Keratinocyte (primary cell): ENCODE results near the gene LHX3. TPM values are rescaled to one million over a fixed set of nuclear protein-coding genes. Genes with fewer than 3 reads are reported as not detected.
A peak's percentile ranks its signal among the peaks of the same experiment; 100 is the strongest.

ENCODE experiments used
- DNase-seq: peaks from one replicate; pipeline ENCODE4 v3.0.0-alpha.2; 2011; ENCODE audit warnings: low read depth, missing footprints, low spot score
- FAIRE-seq: peaks from 2 replicates; lab custom pipeline; 2011; peaks lifted over from hg19 to GRCh38; lab: Jason Lieb, UNC
- H2AFZ ChIP-seq: 2 replicates; pipeline ENCODE4 v1.6.0; 2012; ENCODE audit warnings: low read length, control low read depth, inconsistent platforms; ENCODE audit not compliant: control insufficient read depth
- H3K27ac ChIP-seq: 2 replicates; pipeline ENCODE4 v1.5.1; 2011; ENCODE audit warnings: low read length; ENCODE audit not compliant: control insufficient read depth, insufficient read depth
- H3K27me3 ChIP-seq: 3 replicates; pipeline ENCODE4 v1.6.0; 2011; ENCODE audit warnings: low read length; ENCODE audit not compliant: control insufficient read depth, insufficient read depth; ENCODE audit errors: extremely low read depth
- H3K36me3 ChIP-seq, 2 experiments: 2 replicates in 1 of 2; 3 replicates in 1 of 2; pipeline ENCODE4 v1.5.1; 2011; ENCODE audit warnings: low read length in 2 of 2, mild to moderate bottlenecking in 1 of 2; ENCODE audit not compliant: control insufficient read depth in 2 of 2, insufficient read depth in 2 of 2; ENCODE audit errors: extremely low read depth in 1 of 2
- H3K4me1 ChIP-seq: 3 replicates; pipeline ENCODE4 v1.5.1; 2011; ENCODE audit warnings: low read length; ENCODE audit not compliant: control insufficient read depth, insufficient read depth; ENCODE audit errors: extremely low read depth
- H3K4me2 ChIP-seq: 3 replicates; pipeline ENCODE4 v1.6.0; 2011; ENCODE audit warnings: low read depth, low read length; ENCODE audit not compliant: control insufficient read depth, insufficient read depth; ENCODE audit errors: extremely low read depth
- H3K4me3 ChIP-seq, 3 experiments: fragments of 200-600 bp in 1 of 3; sonication (generic) in 1 of 3; 2 replicates in 2 of 3; 3 replicates in 1 of 3; pipeline ENCODE4 v1.5.1; 2011 to 2016; ENCODE audit warnings: low read length in 3 of 3, mild to moderate bottlenecking in 3 of 3, control low read depth in 2 of 3, inconsistent platforms in 1 of 3, low read depth in 1 of 3, mixed read lengths in 1 of 3, mixed run types in 1 of 3, moderate library complexity in 1 of 3; ENCODE audit not compliant: control insufficient read depth in 2 of 3, insufficient read depth in 2 of 3; ENCODE audit errors: extremely low read depth in 1 of 3
- H3K79me2 ChIP-seq: 2 replicates; pipeline ENCODE4 v1.6.0; 2012; ENCODE audit warnings: low read length; ENCODE audit not compliant: control insufficient read depth, insufficient read depth
- H3K9ac ChIP-seq: 3 replicates; pipeline ENCODE4 v1.6.0; 2011; ENCODE audit warnings: low read length; ENCODE audit not compliant: control insufficient read depth, insufficient read depth; ENCODE audit errors: extremely low read depth
- H3K9me1 ChIP-seq: 3 replicates; pipeline ENCODE4 v1.6.0; 2011; ENCODE audit warnings: low read length; ENCODE audit not compliant: control insufficient read depth, insufficient read depth; ENCODE audit errors: extremely low read depth
- H3K9me3 ChIP-seq: 2 replicates; pipeline ENCODE4 v1.5.1; 2012; ENCODE audit warnings: low read depth, low read length; ENCODE audit not compliant: control insufficient read depth
- H4K20me1 ChIP-seq: 3 replicates; pipeline ENCODE4 v1.6.0; 2011; ENCODE audit warnings: low read length; ENCODE audit not compliant: control insufficient read depth, insufficient read depth; ENCODE audit errors: extremely low read depth
- CTCF ChIP-seq, 3 experiments: IDR thresholded peaks in 1 of 3; conservative IDR thresholded peaks in 1 of 3; optimal IDR thresholded peaks in 1 of 3; 2 replicates in 2 of 3; 3 replicates in 1 of 3; pipeline versions ENCODE3 to v1.5.1; 2011; ENCODE audit warnings: low read length in 3 of 3, mild to moderate bottlenecking in 3 of 3, moderate library complexity in 2 of 3, control low read depth in 1 of 3, inconsistent platforms in 1 of 3; ENCODE audit not compliant: insufficient read depth in 2 of 3; ENCODE audit errors: extremely low read depth in 1 of 3
- EZH2 ChIP-seq: IDR thresholded peaks from one replicate; pipeline ENCODE4 v1.6.1; 2012; ENCODE audit warnings: inconsistent platforms, mild to moderate bottlenecking, low read length, moderate library complexity
- dilution Hi-C: fragments of 300-500 bp; cut with MboI; formaldehyde crosslinking; loops from one replicate; pipeline ENCODE4 v1.7.0; 2020; ENCODE audit warnings: low sequenced_read_pairs; ENCODE audit not compliant: extremely low pct_ligation_motif_present
- polyA plus RNA-seq, 5 experiments: library from polyadenylated mRNA; depleted of rRNA in 3 of 5; stranded (reverse) in 3 of 5; stranded (forward) in 1 of 5; unstranded in 1 of 5; fragments of >200 nt; gene quantifications; 1 replicate in 1 of 5; 2 replicates in 3 of 5; 3 replicates in 1 of 5; pipeline versions ENCODE4 v1.2.1 to v1.2.3, GENCODE V29; 2011 to 2012; ENCODE audit warnings: missing spikeins in 2 of 5, low read depth in 1 of 5, low replicate concordance in 1 of 5

The LHX3 gene
- polyA plus RNA-seq, 1 donor (not counting 4 experiments of a cell fraction or from before 2014, with no cell fraction given) = not detected

DNA sequence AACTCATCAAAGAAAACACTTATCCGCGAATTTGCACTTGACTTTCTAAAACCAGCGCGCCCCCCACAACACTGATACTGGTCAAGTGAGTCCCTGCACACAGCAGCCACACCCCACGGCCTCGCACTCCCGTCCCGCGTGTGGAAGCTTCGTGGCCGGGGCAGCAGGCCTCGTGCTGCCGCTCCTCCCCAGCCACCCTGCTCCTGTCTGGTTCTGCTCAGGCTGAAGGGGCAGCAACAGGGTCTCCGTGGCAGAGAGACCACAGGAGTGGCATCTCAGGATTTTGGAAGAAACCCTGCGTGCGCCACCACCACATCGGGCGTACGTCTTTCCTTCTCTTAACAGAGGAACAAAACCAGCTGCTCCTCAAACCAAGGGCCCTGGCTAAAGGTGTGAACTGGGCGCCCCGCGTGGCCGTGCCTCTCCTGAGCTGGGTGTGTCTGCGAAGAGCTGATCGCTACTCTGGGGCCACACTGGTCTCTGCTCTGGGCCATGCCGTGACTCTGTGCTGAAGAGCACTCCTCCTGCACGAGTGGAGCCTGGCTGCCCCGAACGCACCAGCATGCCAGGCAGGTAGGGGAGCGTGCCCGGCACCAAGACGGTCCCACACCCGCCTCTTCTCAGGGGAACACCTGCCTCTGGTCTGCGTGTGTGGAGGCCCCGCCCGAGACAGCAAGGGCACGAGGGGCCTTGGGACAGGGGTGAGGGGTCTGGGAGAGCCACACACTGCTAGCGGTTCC, 17.4 kb upstream of the LHX3 start:
- H3K36me3 ChIP-seq = peaks cover 8 to 17% of the 10 kb centered on the region in 2 experiments
- no peak overlapping the region for H2AFZ ChIP-seq
- dilution Hi-C loops = no loop called here
- FAIRE-seq = no peak
- H3K9me1 ChIP-seq = peaks cover 14% of the 10 kb centered on the region
- no peak overlapping the region for H3K9ac ChIP-seq
- no peak overlapping the region for H3K4me3 ChIP-seq
- TF ChIP-seq EZH2 = no peak
- no peak for TF ChIP-seq CTCF (optimal IDR thresholded peaks at IDR 0.05 in 1 of 3, IDR thresholded peaks at IDR 0.05 in 1 of 3, conservative IDR thresholded peaks at IDR 0.05 in 1 of 3; ENCODE audit: extremely low read depth in 1 of 3, insufficient read depth in 2 of 3, low read length in 3 of 3)
- H3K4me2 ChIP-seq = no peak overlapping the region
- H3K9me3 ChIP-seq = no peaks in the 10 kb centered on the region
- H4K20me1 ChIP-seq = peaks cover 59% of the 10 kb centered on the region
- H3K27me3 ChIP-seq = no peaks in the 10 kb centered on the region
- H3K4me1 ChIP-seq = peaks cover 39% of the 10 kb centered on the region
- no peak overlapping the region for H3K27ac ChIP-seq
- no peak for DNase-seq
- H3K79me2 ChIP-seq = no peaks in the 10 kb centered on the region

- H3K9ac ChIP-seq = no peak overlapping the region
- peaks cover 44% of the 10 kb centered on the region for H4K20me1 ChIP-seq
- peaks cover 13 to 21% of the 10 kb centered on the region in 2 experiments for H3K36me3 ChIP-seq
- no peaks in the 10 kb centered on the region for H3K9me3 ChIP-seq
- no peak for TF ChIP-seq CTCF (optimal IDR thresholded peaks at IDR 0.05 in 1 of 3, IDR thresholded peaks at IDR 0.05 in 1 of 3, conservative IDR thresholded peaks at IDR 0.05 in 1 of 3; ENCODE audit: extremely low read depth in 1 of 3, insufficient read depth in 2 of 3, low read length in 3 of 3)
- TF ChIP-seq EZH2 = no peak
- no peak overlapping the region for H2AFZ ChIP-seq
- DNase-seq (no peak), FAIRE-seq (peak; percentile 79)
- H3K79me2 ChIP-seq = no peaks in the 10 kb centered on the region
- dilution Hi-C loops = no loop called here
- peaks cover 24% of the 10 kb centered on the region for H3K4me1 ChIP-seq
- H3K4me3 ChIP-seq = no peak overlapping the region
- H3K27ac ChIP-seq = no peak overlapping the region
- no peaks in the 10 kb centered on the region for H3K27me3 ChIP-seq
- peaks cover 9% of the 10 kb centered on the region for H3K9me1 ChIP-seq
- peak overlapping the region; percentile 69 for H3K4me2 ChIP-seq
Measured at GRCh38 chr9:136220017-136220729, 15.2 kb upstream of the LHX3 start.
